HG02884 (cell line): Measurements from ENCODE around the gene PMM1.
"Not testable (repeated sequence)": the region's sequence is repeated elsewhere in the genome, so short reads cannot be mapped to it uniquely, and the experiment has no call there.

Experiments
- ATAC-seq: cut with Tn5 transposase; IDR thresholded peaks from one replicate; pipeline ENCODE4 v1.9.1; 2021; ENCODE audit warnings: mild to moderate bottlenecking, moderate library complexity; ENCODE audit not compliant: unreplicated experiment

Gene PMM1

GRCh38 chr22:41589391-41590241, at the start of gene PMM1:
Gene PMM1 (minus strand): TSS chr22:41589840. CDS start chr22:41589805, 35 bp downstream.
- ATAC-seq: peak; percentile 90

- ATAC-seq: no peak
Measured at GRCh38 chr22:41638748-41639147, 49.1 kb upstream of the PMM1 start.

- ATAC-seq: no peak
Measured at GRCh38 chr22:41638124-41638523, 48.5 kb upstream of the PMM1 start.

- ATAC-seq: not testable (repeated sequence)
Measured at GRCh38 chr22:41637623-41638022, 48.0 kb upstream of the PMM1 start.

- ATAC-seq: no peak
Measured at GRCh38 chr22:41636467-41636866, 46.8 kb upstream of the PMM1 start.

- ATAC-seq: not testable (repeated sequence)
Measured at GRCh38 chr22:41634610-41635009, 45.0 kb upstream of the PMM1 start.

- ATAC-seq: not testable (repeated sequence)
Measured at GRCh38 chr22:41631615-41632014, 42.0 kb upstream of the PMM1 start.

- not testable (repeated sequence) for ATAC-seq
Measured at GRCh38 chr22:41631115-41631514, 41.5 kb upstream of the PMM1 start.

GRCh38 chr22:41625577-41625976, 35.9 kb upstream of the PMM1 start:
- no peak for ATAC-seq

GRCh38 chr22:41621911-41622179, 32.2 kb upstream of the PMM1 start:
- no peak for ATAC-seq

GRCh38 chr22:41621099-41621910, 31.7 kb upstream of the PMM1 start, which contains the start of gene XRCC6:
Gene XRCC6 (plus strand): TSS chr22:41621295. CDS start chr22:41622005, 710 bp downstream.
- peak; percentile 68 for ATAC-seq

- ATAC-seq: peak; percentile 13
Measured at GRCh38 chr22:41620589-41621098, 31.0 kb upstream of the PMM1 start, which contains the start of gene DESI1. Gene DESI1 (minus strand): TSS chr22:41621043. CDS start chr22:41620839, 204 bp downstream.

GRCh38 chr22:41619979-41620588, 30.4 kb upstream of the PMM1 start:
- peak; percentile 7 for ATAC-seq

- no peak for ATAC-seq
Measured at GRCh38 chr22:41613456-41613855, 23.8 kb upstream of the PMM1 start.

- no peak for ATAC-seq
Measured at GRCh38 chr22:41612603-41613306, 23.1 kb upstream of the PMM1 start.

GRCh38 chr22:41608386-41608785, 18.7 kb upstream of the PMM1 start:
- no peak for ATAC-seq

GRCh38 chr22:41603873-41604332, 14.3 kb upstream of the PMM1 start:
- peak; percentile 65 for ATAC-seq

GRCh38 chr22:41600976-41601375, 11.3 kb upstream of the PMM1 start:
- ATAC-seq: no peak

GRCh38 chr22:41598891-41599635, 9.4 kb upstream of the PMM1 start:
- ATAC-seq: no peak

- ATAC-seq: no peak
Measured at GRCh38 chr22:41598081-41598480, 8.4 kb upstream of the PMM1 start.
